ENCODE results near the gene GAS6. TPM values are rescaled to one million over a fixed set of nuclear protein-coding genes. Genes with fewer than 3 reads are reported as not detected.
"Not testable (repeated sequence)": the region's sequence is repeated elsewhere in the genome, so short reads cannot be mapped to it uniquely, and the experiment has no call there.

GAS6 gene
- total RNA-seq, 1 donor from 2014 or later = 34.8 TPM

DNA sequence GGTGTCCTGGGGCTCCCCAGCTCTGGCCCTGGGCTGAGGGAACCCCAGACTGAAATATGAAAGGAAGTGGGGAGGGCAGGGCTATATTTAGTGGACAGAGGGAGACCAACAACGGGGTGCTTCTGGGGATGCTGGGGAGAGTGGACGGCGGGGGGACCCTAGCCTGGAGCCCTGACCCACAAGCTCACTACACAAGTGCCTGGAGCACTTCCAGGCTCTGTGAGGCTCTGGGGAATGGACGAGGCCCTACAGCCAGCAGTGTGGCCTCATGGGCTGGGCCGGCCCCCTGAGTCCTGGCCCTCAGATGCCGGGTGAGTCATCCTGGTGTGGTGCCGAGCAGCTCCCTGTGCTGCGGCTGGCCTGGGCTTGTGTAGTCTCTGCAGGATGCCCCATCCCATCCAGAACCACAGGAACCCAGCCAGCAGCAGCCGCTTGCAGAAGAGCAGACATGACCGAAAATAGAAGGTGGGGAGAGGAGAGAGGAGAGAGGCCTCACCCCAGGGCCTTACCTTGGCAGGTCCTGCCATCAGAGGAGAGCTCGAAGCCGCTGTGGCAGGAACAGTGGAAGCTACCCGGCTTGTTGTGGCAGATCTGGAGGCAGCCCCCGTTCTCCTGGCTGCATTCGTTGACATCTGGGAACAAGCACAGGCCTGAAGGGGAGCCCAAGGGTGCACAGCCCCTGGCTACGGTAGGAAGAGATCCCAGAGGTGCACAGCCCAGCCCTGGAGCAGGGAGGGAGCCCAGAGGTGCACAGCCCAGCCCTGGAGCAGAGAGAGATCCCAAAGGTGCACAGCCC lies 26.1 kb downstream of the GAS6 start:
- ATAC-seq = peak; percentile 91

DNA sequence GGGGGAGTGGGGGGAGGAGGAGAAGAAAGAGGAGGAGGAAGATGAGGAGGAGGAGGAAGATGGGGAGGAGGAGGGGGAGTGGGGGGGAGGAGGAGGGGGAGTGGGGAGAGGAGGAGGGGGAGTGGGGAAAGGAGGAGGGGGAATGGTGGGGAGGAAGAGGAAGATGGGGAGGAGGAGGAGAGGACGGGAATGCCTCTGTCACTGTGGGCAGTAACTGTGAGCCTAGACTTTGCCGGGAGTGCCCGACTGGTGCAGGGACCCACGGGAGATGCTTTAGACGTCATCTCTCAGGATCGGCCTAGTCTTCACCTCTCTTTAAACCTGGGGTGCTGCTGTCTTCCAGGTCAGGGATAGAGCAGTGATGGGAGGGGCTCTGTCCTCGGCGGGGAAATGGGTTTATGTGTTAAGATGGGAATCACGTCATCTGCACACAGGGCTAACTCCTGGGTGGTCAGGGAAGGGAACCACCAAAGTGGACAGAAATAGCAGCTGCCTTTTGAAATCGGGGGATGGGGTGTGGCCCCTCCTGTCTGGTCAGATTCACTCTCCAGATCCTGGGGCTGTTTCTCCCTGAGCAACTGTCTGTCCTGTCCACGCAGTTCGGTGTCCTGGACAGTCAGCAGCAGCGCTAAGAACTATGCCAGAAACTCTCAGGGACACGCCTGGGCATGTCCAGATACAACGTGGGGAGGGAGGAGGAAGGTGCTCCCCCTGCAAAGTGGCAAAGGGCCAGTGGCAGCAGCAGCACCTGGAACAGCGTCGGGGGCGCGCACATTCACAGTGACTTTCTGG lies 26.9 kb downstream of the GAS6 start:
- ATAC-seq = peak; percentile 61

- ATAC-seq = no peak
Measured at GRCh38 chr13:113835461-113836270, 28.2 kb downstream of the GAS6 start.

- ATAC-seq = no peak
Measured at GRCh38 chr13:113834496-113835200, 29.2 kb downstream of the GAS6 start.

DNA sequence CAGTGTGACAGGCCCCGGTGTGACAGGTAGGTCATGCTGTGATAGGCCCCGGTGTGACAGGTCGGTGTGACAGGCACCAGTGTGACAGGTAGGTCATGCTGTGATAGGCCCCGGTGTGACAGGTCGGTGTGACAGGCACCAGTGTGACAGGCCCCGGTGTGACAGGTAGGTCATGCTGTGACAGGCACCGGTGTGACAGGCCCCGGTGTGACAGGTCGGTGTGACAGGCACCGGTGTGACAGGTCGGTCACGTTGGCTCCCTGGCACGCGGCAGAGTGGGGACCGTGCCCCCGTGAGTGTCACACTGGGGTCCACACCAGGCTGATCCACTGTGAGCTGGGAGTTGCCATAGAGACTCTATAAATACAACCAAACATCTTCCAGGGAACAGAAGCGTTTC lies 29.9 kb downstream of the GAS6 start:
- not testable (repeated sequence) for ATAC-seq

DNA sequence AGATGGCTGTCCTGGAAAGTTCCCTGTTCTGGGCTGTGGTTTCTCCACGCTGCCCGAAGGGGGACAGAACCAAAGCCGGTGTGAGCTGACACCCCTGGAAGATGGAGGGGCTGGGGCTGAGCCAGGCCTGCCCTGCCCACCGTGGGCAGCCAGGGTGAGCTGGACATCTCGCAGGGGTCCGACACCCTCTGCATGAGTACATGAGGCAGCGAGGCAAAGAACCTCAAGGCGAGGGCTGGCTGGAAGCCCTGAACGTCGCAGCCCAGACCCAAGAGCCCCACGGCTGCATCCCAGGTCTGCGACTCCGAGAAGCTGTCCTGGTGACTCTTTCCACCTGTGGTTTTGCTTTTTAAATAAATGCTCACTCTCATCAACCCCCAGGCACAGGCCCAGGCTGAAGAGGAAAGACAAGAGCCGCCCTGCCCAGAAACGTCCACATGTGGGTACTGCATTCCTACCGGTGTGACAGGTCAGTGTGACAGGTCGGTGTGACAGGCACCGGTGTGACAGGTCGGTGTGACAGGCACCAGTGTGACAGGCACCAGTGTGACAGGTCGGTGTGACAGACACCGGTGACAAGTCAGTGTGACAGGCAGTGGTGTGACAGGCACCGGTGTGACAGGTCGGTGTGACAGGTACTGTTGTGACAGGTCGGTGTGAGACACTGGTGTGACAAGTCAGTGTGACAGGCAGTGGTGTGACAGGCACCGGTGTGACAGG lies 30.6 kb downstream of the GAS6 start:
- no peak for ATAC-seq

- ATAC-seq = no peak
Measured at GRCh38 chr13:113832631-113833030, 31.2 kb downstream of the GAS6 start.

- no peak for ATAC-seq
Measured at GRCh38 chr13:113832205-113832604, 31.7 kb downstream of the GAS6 start.

DNA sequence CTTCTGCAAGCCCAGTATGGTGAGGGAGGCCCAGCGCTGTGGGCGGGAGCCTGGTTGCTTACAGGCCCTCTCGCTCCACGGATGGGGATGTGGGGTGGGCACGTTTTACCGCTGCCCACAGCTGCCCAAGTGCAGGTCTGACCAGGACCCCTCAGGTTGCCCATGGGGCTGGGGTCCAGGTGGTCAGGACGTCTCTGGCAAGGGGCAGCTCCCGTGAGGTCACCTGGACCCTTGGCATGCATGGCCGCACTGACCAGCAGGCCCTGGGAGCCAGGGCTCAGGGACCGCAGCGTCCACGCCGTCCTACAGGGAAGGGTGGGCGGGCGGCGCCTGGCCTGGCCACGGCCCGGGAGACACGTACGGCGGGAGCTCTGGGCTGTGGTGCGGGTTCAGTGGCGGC lies 32.8 kb downstream of the GAS6 start:
- no peak for ATAC-seq

DNA sequence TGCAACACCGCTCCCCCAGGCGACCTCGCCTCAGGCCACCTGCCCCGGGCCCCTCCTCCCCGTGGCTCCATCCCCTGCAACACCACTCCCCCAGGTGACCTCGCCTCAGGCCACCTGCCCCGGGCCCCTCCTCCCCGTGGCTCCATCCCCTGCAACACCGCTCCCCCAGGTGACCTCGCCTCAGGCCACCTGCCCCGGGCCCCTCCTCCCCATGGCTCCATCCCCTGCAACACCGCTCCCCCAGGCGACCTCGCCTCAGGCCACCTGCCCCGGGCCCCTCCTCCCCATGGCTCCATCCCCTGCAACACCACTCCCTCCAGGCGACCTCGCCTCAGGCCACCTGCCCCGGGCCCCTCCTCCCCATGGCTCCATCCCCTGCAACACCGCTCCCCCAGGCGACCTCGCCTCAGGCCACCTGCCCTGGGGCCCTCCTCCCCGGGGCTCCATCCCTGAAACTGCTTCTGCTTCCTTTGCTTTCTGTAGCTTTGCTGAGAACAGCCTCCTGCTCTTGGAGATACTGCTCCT lies 33.4 kb downstream of the GAS6 start:
- not testable (repeated sequence) for ATAC-seq

- ATAC-seq = no peak
Measured at GRCh38 chr13:113828282-113828825, 35.5 kb downstream of the GAS6 start.

GRCh38 chr13:113827021-113827420 lies 36.9 kb downstream of the GAS6 start:
- no peak for ATAC-seq

DNA sequence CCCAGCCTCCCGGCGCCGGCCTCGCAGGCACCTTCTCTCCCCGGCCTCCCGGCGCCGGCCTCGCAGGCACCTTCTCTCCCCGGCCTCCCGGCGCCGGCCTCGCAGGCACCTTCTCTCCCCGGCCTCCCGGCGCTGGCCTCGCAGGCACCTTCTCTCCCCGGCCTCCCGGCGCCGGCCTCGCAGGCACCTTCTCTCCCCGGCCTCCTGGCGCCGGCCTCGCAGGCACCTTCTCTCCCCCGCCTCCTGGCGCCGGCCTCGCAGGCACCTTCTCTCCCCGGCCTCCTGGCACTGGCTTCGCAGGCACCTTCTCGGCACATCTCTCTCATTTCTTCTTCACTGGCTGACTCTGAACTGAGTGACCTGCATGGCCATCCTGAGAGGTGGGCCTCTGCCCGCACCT lies 37.4 kb downstream of the GAS6 start:
- ATAC-seq = not testable (repeated sequence)

- no peak for ATAC-seq
Measured at GRCh38 chr13:113825841-113826240, 38.0 kb downstream of the GAS6 start.

DNA sequence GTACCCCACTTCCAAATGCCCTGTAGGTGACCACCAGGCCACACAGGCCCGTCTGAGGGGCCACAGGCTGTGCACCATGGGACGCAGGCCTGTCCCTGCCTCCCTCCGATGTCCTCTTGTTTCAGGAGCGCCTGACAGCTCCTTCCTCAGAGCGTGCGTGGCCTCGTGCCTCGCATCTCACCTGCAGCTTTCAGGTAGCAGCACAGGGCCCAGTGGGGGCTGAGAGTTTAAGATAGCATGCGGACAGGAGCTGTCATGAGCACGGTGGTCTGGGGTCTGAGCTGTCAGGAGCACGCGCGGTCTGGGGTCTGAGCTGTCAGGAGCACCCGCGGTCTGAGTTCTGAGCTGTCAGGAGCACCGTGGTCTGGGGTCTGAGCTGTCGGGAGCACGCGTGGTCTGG lies 40.1 kb downstream of the GAS6 start:
- no peak for ATAC-seq

- ATAC-seq = no peak
Measured at GRCh38 chr13:113822956-113823744, 40.7 kb downstream of the GAS6 start.

- no peak for ATAC-seq
Measured at GRCh38 chr13:113822266-113822665, 41.6 kb downstream of the GAS6 start.

- ATAC-seq = no peak
Measured at GRCh38 chr13:113821847-113822246, 42.0 kb downstream of the GAS6 start.

- ATAC-seq = peak; percentile 83
Measured at GRCh38 chr13:113820813-113821651, 42.8 kb downstream of the GAS6 start.
